CD4-positive, alpha-beta memory T cell (primary cell): ENCODE data around the gene PCDHB12. TPM values are rescaled to one million over a fixed set of nuclear protein-coding genes. Genes with fewer than 3 reads are reported as not detected.
"Not testable (repeated sequence)": the region's sequence is repeated elsewhere in the genome, so short reads cannot be mapped to it uniquely, and the experiment has no call there.

Experiments used
- CTCF ChIA-PET: fragments of 350-600 bp; sonication (Branson Sonifier 250); formaldehyde crosslinking; loops from one replicate; lab custom pipeline; 2021; ENCODE audit warnings: inconsistent platforms; ENCODE audit not compliant: partially characterized antibody; lab: Charles Lee
- POLR2A ChIA-PET: fragments of 350-600 bp; sonication (Branson Sonifier 250); formaldehyde crosslinking; loops from one replicate; lab custom pipeline; 2021; ENCODE audit not compliant: partially characterized antibody; lab: Charles Lee
- DNase-seq, 5 donors: peaks; one replicate each; pipeline versions ENCODE4 v3.0.0 to v3.0.0-alpha.2; 2020 to 2022; ENCODE audit warnings: mixed read lengths in 1 of 5
- H3K27ac ChIP-seq: one replicate; pipeline ENCODE4 v1.7.0; 2013; ENCODE audit warnings: low read depth, low read length
- H3K27me3 ChIP-seq: 2 replicates; pipeline ENCODE4 v1.7.0; 2013; ENCODE audit warnings: mild to moderate bottlenecking, low read length, moderate library complexity; ENCODE audit not compliant: insufficient read depth
- H3K36me3 ChIP-seq: 2 replicates; pipeline ENCODE4 v1.7.0; 2013; ENCODE audit warnings: mild to moderate bottlenecking, low read length, moderate library complexity; ENCODE audit not compliant: insufficient read depth
- H3K4me1 ChIP-seq: 2 replicates; pipeline ENCODE4 v1.7.0; 2013; ENCODE audit warnings: mild to moderate bottlenecking, low read length, moderate library complexity; ENCODE audit not compliant: insufficient read depth
- H3K4me3 ChIP-seq, 2 donors: one replicate each; pipeline ENCODE4 v1.7.0; 2013; ENCODE audit warnings: low read length in 2 of 2, mild to moderate bottlenecking in 1 of 2
- H3K9me3 ChIP-seq, 2 donors: one replicate each; pipeline ENCODE4 v1.7.0; 2013; ENCODE audit warnings: low read length in 2 of 2, control low read depth in 1 of 2; ENCODE audit not compliant: control insufficient read depth in 1 of 2
- H3K27ac Mint-ChIP-seq, 7 donors: one replicate each; pipeline ENCODE4 v1.8.0; 2020 to 2021; ENCODE audit warnings: mixed read lengths in 7 of 7, mild to moderate bottlenecking in 6 of 7, inconsistent platforms in 3 of 7, moderate library complexity in 3 of 7
- H3K27me3 Mint-ChIP-seq, 2 donors: one replicate each; pipeline ENCODE4 v1.8.0; 2020 to 2021; ENCODE audit warnings: mixed read lengths in 2 of 2
- H3K36me3 Mint-ChIP-seq, 2 donors: one replicate each; pipeline ENCODE4 v1.8.0; 2020 to 2021; ENCODE audit warnings: mixed read lengths in 2 of 2, inconsistent platforms in 1 of 2, mild to moderate bottlenecking in 1 of 2
- H3K4me1 Mint-ChIP-seq, 4 donors: one replicate each; pipeline ENCODE4 v1.8.0; 2020 to 2021; ENCODE audit warnings: mixed read lengths in 4 of 4, mild to moderate bottlenecking in 1 of 4
- H3K4me3 Mint-ChIP-seq, 8 donors: one replicate each; pipeline ENCODE4 v1.8.0; 2020 to 2021; ENCODE audit warnings: mixed read lengths in 8 of 8, mild to moderate bottlenecking in 7 of 8, moderate library complexity in 6 of 8, inconsistent platforms in 3 of 8
- H3K9me3 Mint-ChIP-seq, 8 donors: one replicate each; pipeline ENCODE4 v1.8.0; 2020 to 2021; ENCODE audit warnings: mixed read lengths in 8 of 8, mild to moderate bottlenecking in 5 of 8, inconsistent platforms in 3 of 8, moderate library complexity in 1 of 8
- intact Hi-C: fragments of 100-400 bp; cut with micrococcal nuclease; formaldehyde crosslinking; loops from one replicate; pipeline ENCODE4 v1.15.1; 2023
- polyA plus RNA-seq, 2 donors: library from polyadenylated mRNA; unstranded; fragments of 300-500 nt; fragmentation: Illumina TruSeq; gene quantifications; one replicate each; pipeline ENCODE4 v1.2.3, GENCODE V29; 2021
- total RNA-seq, 2 experiments: library from RNA; stranded (reverse); gene quantifications; one replicate each; pipeline ENCODE4 v1.2.3, GENCODE V29; 2021

Gene PCDHB12
- total and polyA plus RNA-seq, 4 experiments from 2014 or later: not detected

DNA sequence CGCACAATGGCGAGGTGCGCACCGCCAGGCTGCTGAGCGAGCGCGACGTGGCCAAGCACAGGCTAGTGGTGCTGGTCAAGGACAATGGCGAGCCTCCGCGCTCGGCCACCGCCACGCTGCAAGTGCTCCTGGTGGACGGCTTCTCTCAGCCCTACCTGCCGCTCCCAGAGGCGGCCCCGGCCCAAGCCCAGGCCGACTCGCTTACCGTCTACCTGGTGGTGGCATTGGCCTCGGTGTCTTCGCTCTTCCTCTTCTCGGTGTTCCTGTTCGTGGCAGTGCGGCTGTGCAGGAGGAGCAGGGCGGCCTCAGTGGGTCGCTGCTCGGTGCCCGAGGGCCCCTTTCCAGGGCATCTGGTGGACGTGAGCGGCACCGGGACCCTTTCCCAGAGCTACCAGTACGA is 38.9 kb downstream of the PCDHB12 start:
- Mint-ChIP-seq H3K36me3 (peaks cover 16 to 19% of the 10 kb centered on the region in 2 donors), H3K9me3 (peaks cover 10 to 93% (median 85%) of the 10 kb centered on the region in 8 donors), H3K27me3 (peaks cover 5 to 13% of the 10 kb centered on the region in 2 donors), H3K27ac (peak overlapping the region in 1 of 7 donors; percentile 35), H3K4me3 (peak overlapping the region in 1 of 8 donors; percentile 7)
- H3K9me3 ChIP-seq: peaks cover 2 to 31% of the 10 kb centered on the region in 2 donors
- CTCF ChIA-PET: interaction anchor here (1.4 kb wide), 1 partner anchor 65 kb away, joined by 3 read pairs; no protein-coding TSS in a partner anchor
- H3K27ac ChIP-seq, POLR2A ChIA-PET, H3K27me3 ChIP-seq, DNase-seq, H3K4me1 ChIP-seq, H3K36me3 ChIP-seq, H3K4me3 ChIP-seq, intact Hi-C loops, H3K4me1 Mint-ChIP-seq: not testable (repeated sequence)

DNA sequence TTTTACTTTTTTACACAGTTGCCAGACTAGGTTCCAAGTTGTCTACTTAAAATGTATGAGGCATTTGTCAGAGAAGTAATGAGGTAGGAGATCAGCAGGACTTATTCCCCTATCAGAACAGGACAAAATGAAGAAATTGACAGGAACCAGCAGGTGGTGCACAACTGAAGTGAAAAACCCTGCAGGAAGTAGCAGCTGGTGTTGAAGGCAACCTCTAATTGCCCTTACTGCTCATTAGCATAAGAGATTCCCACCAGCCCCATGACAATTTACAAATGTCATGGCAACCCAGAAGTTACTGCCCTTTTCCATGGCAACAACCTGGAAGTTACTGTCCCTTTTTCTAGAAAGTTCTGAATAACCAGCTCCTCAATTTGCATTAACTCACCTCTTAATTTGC is 42.1 kb downstream of the PCDHB12 start:
- Mint-ChIP-seq H3K9me3 (peaks cover 4 to 93% (median 85%) of the 10 kb centered on the region in 8 donors), H3K4me1 (no peaks in the 10 kb centered on the region), H3K27ac (no peak overlapping the region), H3K4me3 (no peak overlapping the region), H3K36me3 (peaks cover 14 to 19% of the 10 kb centered on the region in 2 donors), H3K27me3 (peaks cover 0 to 1% of the 10 kb centered on the region in 2 donors)
- no peaks in the 10 kb centered on the region for H3K36me3 ChIP-seq
- peaks cover 4 to 42% of the 10 kb centered on the region in 2 donors for H3K9me3 ChIP-seq
- ChIA-PET CTCF (no interaction called here), POLR2A (no interaction called here)
- intact Hi-C loops: no loop called here
- no peak overlapping the region for H3K27ac ChIP-seq
- no peaks in the 10 kb centered on the region for H3K27me3 ChIP-seq
- H3K4me1 ChIP-seq: no peaks in the 10 kb centered on the region
- no peak overlapping the region for H3K4me3 ChIP-seq
- no peak for DNase-seq

DNA sequence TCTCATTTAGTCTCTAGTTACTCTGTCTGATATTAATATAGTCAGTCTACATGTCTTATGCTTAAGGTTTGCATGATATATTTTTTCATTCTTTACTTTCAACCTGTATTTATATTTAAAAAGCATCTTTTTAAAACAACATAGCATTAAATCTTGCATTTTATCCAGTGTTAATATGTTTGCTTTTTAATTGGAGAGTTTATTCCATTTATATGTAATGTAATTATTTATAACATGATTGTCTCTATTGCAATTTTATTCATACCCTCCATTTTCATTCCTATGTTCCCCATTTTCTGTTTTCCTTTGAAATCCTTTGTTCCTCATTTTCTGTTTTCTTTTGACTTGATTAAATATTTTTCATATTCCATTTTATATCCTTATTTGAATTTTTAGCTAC is 49.9 kb downstream of the PCDHB12 start:
- Mint-ChIP-seq H3K36me3 (peaks cover 27 to 29% of the 10 kb centered on the region in 2 donors), H3K4me1 (no peaks in the 10 kb centered on the region), H3K9me3 (peaks cover 0 to 95% (median 92%) of the 10 kb centered on the region in 8 donors), H3K27ac (no peak overlapping the region), H3K4me3 (no peak overlapping the region), H3K27me3 (no peaks in the 10 kb centered on the region)
- Histone ChIP-seq H3K36me3 (no peaks in the 10 kb centered on the region), H3K9me3 (peaks cover 9 to 49% of the 10 kb centered on the region in 2 donors), H3K4me3 (no peak overlapping the region), H3K4me1 (no peaks in the 10 kb centered on the region), H3K27ac (no peak overlapping the region), H3K27me3 (no peaks in the 10 kb centered on the region)
- DNase-seq: no peak
- intact Hi-C loops: no loop called here
- ChIA-PET POLR2A (no interaction called here), CTCF (no interaction called here)

DNA sequence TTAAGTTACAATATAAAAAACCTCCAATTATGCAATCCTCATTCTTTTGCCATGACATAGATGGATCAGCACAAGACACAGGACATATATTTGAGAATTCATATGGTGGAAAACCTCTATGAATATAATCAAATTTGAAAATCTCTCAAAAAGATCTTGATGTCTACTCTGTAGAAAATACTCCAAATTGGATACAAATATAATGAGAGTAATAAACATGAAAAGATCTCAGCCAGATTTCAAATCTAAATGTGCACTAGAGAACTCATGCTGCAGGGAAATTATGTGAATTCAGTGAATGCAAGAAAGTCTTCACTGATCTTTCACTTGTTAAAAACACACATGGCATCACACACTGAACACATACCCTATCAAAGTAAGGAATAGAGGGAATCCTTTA is 50.4 kb downstream of the PCDHB12 start:
- CTCF ChIA-PET: no interaction called here
- H3K9me3 Mint-ChIP-seq: peaks cover 0 to 95% (median 92%) of the 10 kb centered on the region in 8 donors

DNA sequence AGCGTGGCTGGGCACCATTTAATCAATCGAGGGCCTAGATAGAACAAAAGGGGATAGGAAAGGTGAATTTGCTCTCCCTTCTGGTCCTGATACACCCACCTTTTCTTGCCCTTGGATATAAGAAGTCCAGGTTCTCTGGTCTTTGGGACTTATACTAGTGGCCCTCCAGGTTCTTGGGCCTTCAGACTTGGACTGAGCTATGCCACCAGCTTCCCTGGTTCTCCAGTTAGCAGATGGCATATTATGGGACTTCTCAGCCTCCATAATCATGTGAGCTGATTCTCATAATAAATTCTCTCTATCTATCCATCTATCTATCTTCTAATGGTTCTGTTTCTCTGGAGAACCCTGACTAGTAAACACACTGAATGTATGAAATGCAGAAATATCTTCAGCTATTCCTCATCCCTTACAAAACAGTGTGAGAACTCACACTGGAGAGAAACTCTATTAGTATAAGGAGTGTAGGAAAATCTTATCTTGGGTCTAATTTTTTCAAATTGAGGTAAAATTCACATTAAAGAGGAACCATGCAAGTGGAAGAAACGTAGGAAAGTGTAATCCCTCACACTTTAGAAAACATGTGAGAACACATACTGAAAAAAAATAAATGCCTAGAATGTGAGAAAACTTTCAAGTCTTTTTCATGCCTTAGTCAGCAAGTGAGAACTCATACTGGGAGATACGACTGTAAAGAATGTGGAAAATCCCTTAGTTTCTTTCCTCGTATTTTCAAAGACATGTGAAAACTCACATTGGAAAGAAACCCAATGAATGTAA is 52.1 kb downstream of the PCDHB12 start:
- peaks cover 32 to 34% of the 10 kb centered on the region in 2 donors for H3K36me3 Mint-ChIP-seq
- H3K9me3 ChIP-seq: peaks cover 6 to 55% of the 10 kb centered on the region in 2 donors
- H3K4me3 Mint-ChIP-seq: no peak overlapping the region
- no peak overlapping the region for H3K4me3 ChIP-seq
- CTCF ChIA-PET: no interaction called here
- H3K27ac Mint-ChIP-seq: no peak overlapping the region
- intact Hi-C loops: no loop called here
- H3K27me3 Mint-ChIP-seq: no peaks in the 10 kb centered on the region
- H3K27me3 ChIP-seq: no peaks in the 10 kb centered on the region
- POLR2A ChIA-PET: no interaction called here
- no peaks in the 10 kb centered on the region for H3K36me3 ChIP-seq
- H3K4me1 Mint-ChIP-seq: no peaks in the 10 kb centered on the region
- no peaks in the 10 kb centered on the region for H3K4me1 ChIP-seq
- DNase-seq: no peak
- H3K9me3 Mint-ChIP-seq: peaks cover 0 to 95% (median 90%) of the 10 kb centered on the region in 8 donors
- H3K27ac ChIP-seq: no peak overlapping the region

More for the DNA sequence above, 50.4 kb downstream of the PCDHB12 start:
- intact Hi-C loops: no loop called here
- POLR2A ChIA-PET: no interaction called here
- H3K27ac ChIP-seq: no peak overlapping the region
- Mint-ChIP-seq H3K36me3 (peaks cover 29 to 31% of the 10 kb centered on the region in 2 donors), H3K27me3 (no peaks in the 10 kb centered on the region), H3K4me1 (no peaks in the 10 kb centered on the region), H3K4me3 (no peak overlapping the region), H3K27ac (no peak overlapping the region)
- H3K27me3 ChIP-seq: no peaks in the 10 kb centered on the region
- no peaks in the 10 kb centered on the region for H3K36me3 ChIP-seq
- no peaks in the 10 kb centered on the region for H3K4me1 ChIP-seq
- H3K9me3 ChIP-seq: peaks cover 9 to 47% of the 10 kb centered on the region in 2 donors
- DNase-seq: no peak
- H3K4me3 ChIP-seq: no peak overlapping the region

DNA sequence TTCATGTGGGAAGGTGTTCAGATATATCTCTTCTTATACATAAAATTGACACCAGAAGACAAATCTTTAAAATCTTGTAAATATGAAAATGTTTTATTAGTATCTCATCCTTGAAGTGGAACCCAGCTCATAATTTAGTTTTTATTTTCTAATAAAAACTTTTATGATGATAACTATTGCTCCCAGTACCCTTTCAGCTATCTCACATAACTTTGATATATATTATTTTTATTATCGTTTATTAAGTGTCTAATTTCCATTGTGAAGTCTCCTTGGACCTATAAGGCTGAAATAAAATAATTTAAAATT is 52.7 kb downstream of the PCDHB12 start:
- intact Hi-C loops: no loop called here
- ChIA-PET CTCF (no interaction called here), POLR2A (no interaction called here)
- Mint-ChIP-seq H3K27ac (no peak overlapping the region), H3K9me3 (peaks cover 0 to 95% (median 90%) of the 10 kb centered on the region in 8 donors), H3K4me1 (no peaks in the 10 kb centered on the region), H3K36me3 (peaks cover 35 to 39% of the 10 kb centered on the region in 2 donors), H3K27me3 (no peaks in the 10 kb centered on the region), H3K4me3 (no peak overlapping the region)
- Histone ChIP-seq H3K4me3 (no peak overlapping the region), H3K27me3 (no peaks in the 10 kb centered on the region), H3K9me3 (peaks cover 5 to 60% of the 10 kb centered on the region in 2 donors), H3K4me1 (no peaks in the 10 kb centered on the region), H3K27ac (no peak overlapping the region), H3K36me3 (no peaks in the 10 kb centered on the region)
- no peak for DNase-seq
